ENCODE results near the gene S100A16. TPM values are rescaled to one million over a fixed set of nuclear protein-coding genes. Genes with fewer than 3 reads are reported as not detected.

The S100A16 gene
- total and polyA plus RNA-seq, 9 of the 15 experiments (the other 6 are each of a cell fraction or from before 2014, with no cell fraction given) = 1.6 to 6.9 (median 4.3) TPM

- H3K9me3 ChIP-seq (replicated peaks; ENCODE audit: control insufficient read depth, insufficient read depth, low read depth, low read length) = no peaks in the 10 kb centered on the region
- in situ Hi-C loops (cut with MboI) = loop anchor here (10.0 kb wide), 1 partner anchor 49 kb away; no protein-coding TSS in a partner anchor
- no peak overlapping the region for H2AFZ ChIP-seq (ENCODE audit: low read depth, low read length)
- H3K9me1 ChIP-seq (ENCODE audit: control insufficient read depth, insufficient read depth, low read length) = peaks cover 9% of the 10 kb centered on the region
- peaks cover 32 to 36% of the 10 kb centered on the region in 2 experiments for H3K4me1 ChIP-seq (replicated peaks in 1 of 2; ENCODE audit: control insufficient read depth in 2 of 2, insufficient read depth in 2 of 2, low read length in 2 of 2)
- H3K4me2 ChIP-seq (ENCODE audit: insufficient read depth, low read length) = no peak overlapping the region
- H3K36me3 ChIP-seq (ENCODE audit: control insufficient read depth, insufficient read depth, low read length) = no peaks in the 10 kb centered on the region
- 0 out of 2 replicates have a peak, but pooled peaks have one; percentile 27 for TF ChIP-seq ZNF143 (CRISPR knock-in tag; IDR thresholded peaks at IDR 0.05)
- no peak for TF ChIP-seq BHLHE40 (IDR thresholded peaks at IDR 0.05; ENCODE audit: low read length)
- H4K20me1 ChIP-seq (replicated peaks; ENCODE audit: control insufficient read depth, insufficient read depth, low read length) = no peaks in the 10 kb centered on the region
- ChIA-PET CTCF (ENCODE audit: low intra/inter-chr PET ratio) (no interaction called here), POLR2A (interaction anchor here (0.6 to 1.7 kb wide), 3 partner anchors 10 to 1687 kb away, joined by 3 to 9 read pairs (median 3); no protein-coding TSS in a partner anchor)
- no peaks in the 10 kb centered on the region for H3K79me2 ChIP-seq (ENCODE audit: control insufficient read depth, insufficient read depth, low read length)
- H3K27ac ChIP-seq (ENCODE audit: extremely low read depth, low read depth, low read length) = no peak overlapping the region
- ATAC-seq (no peak), FAIRE-seq (no peak), DNase-seq (ENCODE audit: extremely low read depth in 1 of 4, low spot score in 3 of 4) (no peak)
- no peak overlapping the region for H3K4me3 ChIP-seq
- peak overlapping the region in 1 of 2 experiments; percentile 53; a peak in 1 of 4 replicates for H3K9ac ChIP-seq (ENCODE audit: insufficient read depth in 1 of 2, low read depth in 2 of 2, low read length in 2 of 2)
- intact Hi-C loops (cut with micrococcal nuclease) = no loop called here
- no peaks in the 10 kb centered on the region for H3K27me3 ChIP-seq (ENCODE audit: control insufficient read depth in 2 of 2, insufficient read depth in 2 of 2, low read length in 2 of 2)
- WGBS (ENCODE audit: insufficient coverage, low coverage, missing lambda C conversion rate) = 80% methylated on average over 7 of the region's 7 CpGs
- no TSS peak for BruUV-seq (replicated peaks)
Observed at GRCh38 chr1:153563991-153564390, 48.9 kb downstream of the S100A16 start.

GRCh38 chr1:153563483-153563901, 49.4 kb downstream of the S100A16 start:
- intact Hi-C loops (cut with micrococcal nuclease) (no loop called here), in situ Hi-C loops (cut with MboI) (loop anchor here (10.0 kb wide), 1 partner anchor 49 kb away; no protein-coding TSS in a partner anchor)
- H3K79me2 ChIP-seq (ENCODE audit: control insufficient read depth, insufficient read depth, low read length) = no peaks in the 10 kb centered on the region
- ChIA-PET CTCF (ENCODE audit: low intra/inter-chr PET ratio) (no interaction called here), POLR2A (interaction anchor here (0.7 to 1.7 kb wide), 3 partner anchors 9 to 1687 kb away, joined by 3 to 9 read pairs (median 3); no protein-coding TSS in a partner anchor)
- no peaks in the 10 kb centered on the region for H4K20me1 ChIP-seq (replicated peaks; ENCODE audit: control insufficient read depth, insufficient read depth, low read length)
- peaks cover 9% of the 10 kb centered on the region for H3K9me1 ChIP-seq (ENCODE audit: control insufficient read depth, insufficient read depth, low read length)
- H3K9me3 ChIP-seq (replicated peaks; ENCODE audit: control insufficient read depth, insufficient read depth, low read depth, low read length) = no peaks in the 10 kb centered on the region
- no peak overlapping the region for H3K4me3 ChIP-seq
- peaks cover 29 to 31% of the 10 kb centered on the region in 2 experiments for H3K4me1 ChIP-seq (replicated peaks in 1 of 2; ENCODE audit: control insufficient read depth in 2 of 2, insufficient read depth in 2 of 2, low read length in 2 of 2)
- H3K9ac ChIP-seq (ENCODE audit: insufficient read depth in 1 of 2, low read depth in 2 of 2, low read length in 2 of 2) = peak overlapping the region in 1 of 2 experiments; percentile 53; a peak in 1 of 4 replicates
- no peak for DNase-seq (ENCODE audit: extremely low read depth in 1 of 4, low spot score in 3 of 4)
- H3K27ac ChIP-seq (ENCODE audit: extremely low read depth, low read depth, low read length) = no peak overlapping the region
- BruUV-seq (replicated peaks) = no TSS peak
- H3K27me3 ChIP-seq (ENCODE audit: control insufficient read depth in 2 of 2, insufficient read depth in 2 of 2, low read length in 2 of 2) = no peaks in the 10 kb centered on the region
- no peak for ATAC-seq
- H3K36me3 ChIP-seq (ENCODE audit: control insufficient read depth, insufficient read depth, low read length) = no peaks in the 10 kb centered on the region
- H3K4me2 ChIP-seq (ENCODE audit: insufficient read depth, low read length) = no peak overlapping the region
- 79% methylated on average over 6 of the region's 6 CpGs for WGBS (ENCODE audit: insufficient coverage, low coverage, missing lambda C conversion rate)
- no peak for FAIRE-seq
- no peak overlapping the region for H2AFZ ChIP-seq (ENCODE audit: low read depth, low read length)
- TF ChIP-seq SOX6 (IDR thresholded peaks at IDR 0.05) (no peak), SETDB1 (IDR thresholded peaks at IDR 0.05; ENCODE audit: low read length) (no peak), BMI1 (IDR thresholded peaks at IDR 0.05; ENCODE audit: low read length) (no peak), GABPB1 (CRISPR knock-in tag; IDR thresholded peaks at IDR 0.05) (no peak), UBTF (IDR thresholded peaks at IDR 0.05; ENCODE audit: borderline replicate concordance in 1 of 2, low read depth in 2 of 2, low read length in 2 of 2) (no peak), ZNF431 (CRISPR knock-in tag; IDR thresholded peaks at IDR 0.05) (no peak), ZNF134 (CRISPR knock-in tag; conservative IDR thresholded peaks at IDR 0.05) (no peak), CBX2 (IDR thresholded peaks at IDR 0.05; ENCODE audit: insufficient read depth, low read length, poor library complexity, severe bottlenecking) (no peak)
- TF ChIP-seq, protein P1, sequence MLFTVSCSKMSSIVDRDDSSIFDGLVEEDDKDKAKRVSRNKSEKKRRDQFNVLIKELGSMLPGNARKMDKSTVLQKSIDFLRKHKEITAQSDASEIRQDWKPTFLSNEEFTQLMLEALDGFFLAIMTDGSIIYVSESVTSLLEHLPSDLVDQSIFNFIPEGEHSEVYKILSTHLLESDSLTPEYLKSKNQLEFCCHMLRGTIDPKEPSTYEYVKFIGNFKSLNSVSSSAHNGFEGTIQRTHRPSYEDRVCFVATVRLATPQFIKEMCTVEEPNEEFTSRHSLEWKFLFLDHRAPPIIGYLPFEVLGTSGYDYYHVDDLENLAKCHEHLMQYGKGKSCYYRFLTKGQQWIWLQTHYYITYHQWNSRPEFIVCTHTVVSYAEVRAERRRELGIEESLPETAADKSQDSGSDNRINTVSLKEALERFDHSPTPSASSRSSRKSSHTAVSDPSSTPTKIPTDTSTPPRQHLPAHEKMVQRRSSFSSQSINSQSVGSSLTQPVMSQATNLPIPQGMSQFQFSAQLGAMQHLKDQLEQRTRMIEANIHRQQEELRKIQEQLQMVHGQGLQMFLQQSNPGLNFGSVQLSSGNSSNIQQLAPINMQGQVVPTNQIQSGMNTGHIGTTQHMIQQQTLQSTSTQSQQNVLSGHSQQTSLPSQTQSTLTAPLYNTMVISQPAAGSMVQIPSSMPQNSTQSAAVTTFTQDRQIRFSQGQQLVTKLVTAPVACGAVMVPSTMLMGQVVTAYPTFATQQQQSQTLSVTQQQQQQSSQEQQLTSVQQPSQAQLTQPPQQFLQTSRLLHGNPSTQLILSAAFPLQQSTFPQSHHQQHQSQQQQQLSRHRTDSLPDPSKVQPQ (CRISPR knock-in tag; IDR thresholded peaks at IDR 0.05; ENCODE audit: borderline replicate concordance) = no peak

Measured in K562 (cell line).